PC-9 (cell line): ENCODE measurements around the gene PSPN. TPM values are rescaled to one million over a fixed set of nuclear protein-coding genes. Genes with fewer than 3 reads are reported as not detected.

Source experiments
- BruUV-seq: library from RNA; stranded (reverse); fragments of 400-500 nt; replicated peaks from 2 replicates; lab custom pipeline; 2021; lab: Mats Ljungman, UMichigan
- CTCF ChIA-PET: fragments of 300-600 bp; sonication (Branson Sonifier 250); formaldehyde crosslinking; loops from one replicate; lab custom pipeline; 2022; ENCODE audit warnings: antibody characterized with exemption; lab: Charles Lee
- POLR2A ChIA-PET: fragments of 300-600 bp; sonication (Branson Sonifier 250); formaldehyde crosslinking; loops from one replicate; lab custom pipeline; 2022; ENCODE audit warnings: antibody characterized with exemption; ENCODE audit not compliant: unreplicated experiment; lab: Charles Lee
- DNase-seq, 2 experiments: peaks; one replicate each; pipeline versions ENCODE4 v3.0.0 to v3.0.0-alpha.2; 2015 to 2022; ENCODE audit warnings: mixed read lengths in 1 of 2
- H2AFZ ChIP-seq: fragments of 200-600 bp; sonication (generic); 2 replicates; pipeline ENCODE4 v1.8.1; 2017; ENCODE audit warnings: antibody characterized with exemption
- H3F3A ChIP-seq: fragments of 200-600 bp; sonication (generic); 2 replicates; pipeline ENCODE4 v1.8.1; 2017; ENCODE audit warnings: antibody characterized with exemption, mild to moderate bottlenecking, low read depth; ENCODE audit not compliant: insufficient read depth
- H3K27ac ChIP-seq: fragments of 200-600 bp; sonication (generic); 2 replicates; pipeline ENCODE4 v1.6.1; 2016; ENCODE audit warnings: mixed run types
- H3K27me3 ChIP-seq: fragments of 200-600 bp; sonication (generic); 2 replicates; pipeline ENCODE4 v1.6.1; 2016; ENCODE audit warnings: low read depth, mixed run types; ENCODE audit not compliant: insufficient read depth
- H3K36me3 ChIP-seq: fragments of 200-600 bp; sonication (generic); 2 replicates; pipeline ENCODE4 v1.6.1; 2016; ENCODE audit warnings: low read depth, mixed run types
- H3K4me1 ChIP-seq: fragments of 200-600 bp; sonication (generic); replicated peaks from 2 replicates; pipeline ENCODE4 v1.6.1; 2016; ENCODE audit warnings: mixed run types; ENCODE audit not compliant: insufficient read depth
- H3K4me2 ChIP-seq: fragments of 200-600 bp; sonication (generic); 2 replicates; pipeline ENCODE4 v1.6.1; 2017; ENCODE audit warnings: mixed run types
- H3K4me3 ChIP-seq: fragments of 200-600 bp; sonication (generic); 2 replicates; pipeline ENCODE4 v1.6.1; 2016; ENCODE audit warnings: mixed run types
- H3K79me2 ChIP-seq: fragments of 200-600 bp; sonication (generic); 2 replicates; pipeline ENCODE4 v1.6.1; 2017; ENCODE audit warnings: low read depth, mixed run types
- H3K9me2 ChIP-seq: fragments of 200-600 bp; sonication (generic); 2 replicates; pipeline ENCODE4 v1.8.1; 2017; ENCODE audit warnings: mild to moderate bottlenecking; ENCODE audit not compliant: insufficient read depth
- H3K9me3 ChIP-seq: fragments of 200-600 bp; sonication (generic); 2 replicates; pipeline ENCODE4 v1.8.1; 2016; ENCODE audit warnings: low read depth; ENCODE audit not compliant: insufficient read depth
- H4K20me1 ChIP-seq: fragments of 200-600 bp; sonication (generic); 2 replicates; pipeline ENCODE4 v1.8.1; 2017; ENCODE audit not compliant: insufficient read depth
- EZH2 ChIP-seq: fragments of 200-600 bp; sonication (generic); IDR thresholded peaks from 2 replicates; pipeline ENCODE4 v1.8.0; 2017; ENCODE audit warnings: antibody characterized with exemption, low read depth
- intact Hi-C: fragments of 100-400 bp; cut with micrococcal nuclease; formaldehyde crosslinking; loops from one replicate; pipeline ENCODE4 v1.10.0; 2022; ENCODE audit not compliant: unreplicated experiment
- total RNA-seq: library from RNA; stranded (reverse); gene quantifications from 2 replicates; pipeline ENCODE4 v1.2.3, GENCODE V29; 2021
- TF ChIP-seq, protein P1 (sequence below): fragments of 200-600 bp; sonication (generic); conservative IDR thresholded peaks from 2 replicates; pipeline ENCODE4 v1.6.1; 2017; ENCODE audit warnings: mixed run types, antibody characterized with exemption, mild to moderate bottlenecking, moderate library complexity

Gene PSPN
- total RNA-seq, 1 experiment from 2014 or later: 1.3 TPM

GRCh38 chr19:6373813-6374108, 2.0 kb downstream of the PSPN start:
- H3K9me3 ChIP-seq: no peaks in the 10 kb centered on the region
- H3K4me2 ChIP-seq: peak overlapping the region; percentile 74
- no peak for DNase-seq
- intact Hi-C loops: loop anchor here (1.0 kb wide), 1 partner anchor 20 kb away; the partner anchor contains the start of gene GTF2F1
- H2AFZ ChIP-seq: peak overlapping the region; percentile 62; the same call in 1 of the 2 replicates
- CTCF ChIA-PET: no interaction called here
- H3K4me3 ChIP-seq: peak overlapping the region; percentile 51; the same call in 1 of the 2 replicates
- no TSS peak for BruUV-seq
- H3K4me1 ChIP-seq: no peaks in the 10 kb centered on the region
- no peaks in the 10 kb centered on the region for H3K27me3 ChIP-seq
- no peaks in the 10 kb centered on the region for H3K36me3 ChIP-seq
- H4K20me1 ChIP-seq: no peaks in the 10 kb centered on the region
- H3K79me2 ChIP-seq: no peaks in the 10 kb centered on the region
- no peaks in the 10 kb centered on the region for H3K9me2 ChIP-seq
- H3F3A ChIP-seq: 0 out of 2 replicates have a peak, but pooled peaks cover 3% of the 10 kb centered on the region
- TF ChIP-seq EZH2: no peak
- TF ChIP-seq, protein P1, sequence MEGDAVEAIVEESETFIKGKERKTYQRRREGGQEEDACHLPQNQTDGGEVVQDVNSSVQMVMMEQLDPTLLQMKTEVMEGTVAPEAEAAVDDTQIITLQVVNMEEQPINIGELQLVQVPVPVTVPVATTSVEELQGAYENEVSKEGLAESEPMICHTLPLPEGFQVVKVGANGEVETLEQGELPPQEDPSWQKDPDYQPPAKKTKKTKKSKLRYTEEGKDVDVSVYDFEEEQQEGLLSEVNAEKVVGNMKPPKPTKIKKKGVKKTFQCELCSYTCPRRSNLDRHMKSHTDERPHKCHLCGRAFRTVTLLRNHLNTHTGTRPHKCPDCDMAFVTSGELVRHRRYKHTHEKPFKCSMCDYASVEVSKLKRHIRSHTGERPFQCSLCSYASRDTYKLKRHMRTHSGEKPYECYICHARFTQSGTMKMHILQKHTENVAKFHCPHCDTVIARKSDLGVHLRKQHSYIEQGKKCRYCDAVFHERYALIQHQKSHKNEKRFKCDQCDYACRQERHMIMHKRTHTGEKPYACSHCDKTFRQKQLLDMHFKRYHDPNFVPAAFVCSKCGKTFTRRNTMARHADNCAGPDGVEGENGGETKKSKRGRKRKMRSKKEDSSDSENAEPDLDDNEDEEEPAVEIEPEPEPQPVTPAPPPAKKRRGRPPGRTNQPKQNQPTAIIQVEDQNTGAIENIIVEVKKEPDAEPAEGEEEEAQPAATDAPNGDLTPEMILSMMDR: no peak
- POLR2A ChIA-PET: interaction anchor here (0.6 to 0.8 kb wide), 2 partner anchors 16 to 457 kb away, joined by 7 to 18 read pairs; no protein-coding TSS in a partner anchor
- no peak overlapping the region for H3K27ac ChIP-seq

DNA sequence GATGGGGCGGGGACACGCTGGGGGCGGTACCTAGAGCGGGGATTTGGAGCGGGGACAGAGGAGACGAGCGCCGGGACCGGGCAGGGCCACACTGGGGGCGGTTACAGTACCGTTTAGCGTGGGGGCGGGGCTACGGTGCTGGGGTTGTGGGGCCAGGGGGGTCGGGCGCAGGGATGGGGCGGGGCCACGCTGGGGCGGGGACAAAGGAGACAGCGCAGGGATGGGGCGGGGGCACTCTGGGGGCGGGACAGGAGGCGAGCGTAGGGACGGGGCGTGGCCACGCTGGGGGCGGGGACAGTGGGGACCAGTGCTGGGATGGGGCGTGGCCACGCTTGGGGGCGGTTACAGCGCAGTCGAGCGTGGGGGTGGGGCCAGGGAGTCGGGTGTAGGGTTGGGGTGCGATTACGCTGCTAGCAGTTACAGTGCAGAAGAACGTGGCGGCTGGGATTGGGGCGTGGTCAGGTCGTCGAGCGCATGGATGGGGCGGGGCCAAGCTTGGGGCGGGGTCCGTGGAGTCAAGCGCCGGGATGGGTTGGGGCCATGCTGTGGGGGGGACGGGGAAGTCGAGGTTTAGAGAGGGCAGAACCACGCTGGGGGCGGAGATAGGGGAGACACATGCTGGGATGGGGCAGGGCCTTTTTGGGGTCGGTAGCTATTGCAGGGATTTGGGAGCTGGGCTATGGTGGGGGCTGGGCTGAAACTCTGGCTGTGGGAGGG, 2.5 kb downstream of the PSPN start:
- peak overlapping the region; percentile 74 for H3K4me2 ChIP-seq
- H3K9me2 ChIP-seq: no peaks in the 10 kb centered on the region
- intact Hi-C loops: loop anchor here (1.0 kb wide), 1 partner anchor 20 kb away; the partner anchor contains the start of gene GTF2F1
- DNase-seq: peak; percentile 79 to 95
- H3K4me1 ChIP-seq: no peaks in the 10 kb centered on the region
- no peaks in the 10 kb centered on the region for H3K79me2 ChIP-seq
- peak overlapping the region; percentile 80 for H2AFZ ChIP-seq
- H3K4me3 ChIP-seq: peak overlapping the region; percentile 90
- H3K36me3 ChIP-seq: no peaks in the 10 kb centered on the region
- CTCF ChIA-PET: no interaction called here
- H4K20me1 ChIP-seq: no peaks in the 10 kb centered on the region
- no peaks in the 10 kb centered on the region for H3K27me3 ChIP-seq
- no peaks in the 10 kb centered on the region for H3K9me3 ChIP-seq
- POLR2A ChIA-PET: interaction anchor here (0.5 to 1.0 kb wide), 7 partner anchors 12 to 458 kb away, joined by 3 to 18 read pairs (median 5); partner anchors contain the start of gene CLPP
- 0 out of 2 replicates have a peak, but pooled peaks cover 3% of the 10 kb centered on the region for H3F3A ChIP-seq
- TF ChIP-seq, protein P1: no peak
- no peak for TF ChIP-seq EZH2
- no TSS peak for BruUV-seq
- H3K27ac ChIP-seq: peak overlapping the region; percentile 79

DNA sequence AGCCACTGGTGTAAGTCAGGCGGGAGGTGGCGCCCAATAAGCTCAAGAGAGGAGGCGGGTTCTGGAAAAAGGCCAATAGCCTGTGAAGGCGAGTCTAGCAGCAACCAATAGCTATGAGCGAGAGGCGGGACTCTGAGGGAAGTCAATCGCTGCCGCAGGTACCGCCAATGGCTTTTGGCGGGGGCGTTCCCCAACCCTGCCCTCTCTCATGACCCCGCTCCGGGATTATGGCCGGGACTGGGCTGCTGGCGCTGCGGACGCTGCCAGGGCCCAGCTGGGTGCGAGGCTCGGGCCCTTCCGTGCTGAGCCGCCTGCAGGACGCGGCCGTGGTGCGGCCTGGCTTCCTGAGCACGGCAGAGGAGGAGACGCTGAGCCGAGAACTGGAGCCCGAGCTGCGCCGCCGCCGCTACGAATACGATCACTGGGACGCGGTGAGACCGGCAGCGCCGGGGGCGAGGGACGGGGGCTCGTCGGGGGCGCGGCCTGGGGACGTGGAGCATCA, 3.1 kb downstream of the PSPN start, which contains the start of gene ALKBH7:
TSS of gene ALKBH7 (plus strand) at position 201 of the 502 bp plus-strand sequence. CDS start at position 228, 27 bp downstream.
- BruUV-seq: no TSS peak
- TF ChIP-seq EZH2: no peak
- CTCF ChIA-PET: interaction anchor here (0.6 kb wide), 2 partner anchors 52 to 870 kb away, joined by 3 to 5 read pairs; partner anchors contain the start of gene KHSRP
- Histone ChIP-seq H3K27ac (peak within 1 kb of the TSS; percentile 79), H3K27me3 (no peaks in the 10 kb centered on the region), H3F3A (0 out of 2 replicates have a peak, but pooled peaks cover 3% of the 10 kb centered on the region), H2AFZ (peak within 1 kb of the TSS; percentile 82), H3K9me3 (no peaks in the 10 kb centered on the region), H3K4me2 (peak within 1 kb of the TSS; percentile 81), H3K9me2 (no peaks in the 10 kb centered on the region), H4K20me1 (no peaks in the 10 kb centered on the region), H3K36me3 (no peaks in the 10 kb centered on the region), H3K4me1 (no peaks in the 10 kb centered on the region), H3K79me2 (no peaks in the 10 kb centered on the region), H3K4me3 (peak within 1 kb of the TSS; percentile 90)
- intact Hi-C loops: loop anchor here (1.0 kb wide), 2 partner anchors 21 to 53 kb away; partner anchors contain the start of gene GTF2F1
- DNase-seq: peak; percentile 92 to 96
- POLR2A ChIA-PET: interaction anchor here (0.5 to 1.0 kb wide), 9 partner anchors 11 to 482 kb away, joined by 3 to 10 read pairs (median 4); partner anchors contain the start of gene CLPP
